ENCODE measurements around the gene CANT1.
"Not testable (repeated sequence)": the region's sequence is repeated elsewhere in the genome, so short reads cannot be mapped to it uniquely, and the experiment has no call there.

Gene CANT1

GRCh38 chr17:78977681-78977943 lies 32.0 kb downstream of the CANT1 start:
- no peak for DNase-seq (ENCODE audit: low read depth in 2 of 2)

DNA sequence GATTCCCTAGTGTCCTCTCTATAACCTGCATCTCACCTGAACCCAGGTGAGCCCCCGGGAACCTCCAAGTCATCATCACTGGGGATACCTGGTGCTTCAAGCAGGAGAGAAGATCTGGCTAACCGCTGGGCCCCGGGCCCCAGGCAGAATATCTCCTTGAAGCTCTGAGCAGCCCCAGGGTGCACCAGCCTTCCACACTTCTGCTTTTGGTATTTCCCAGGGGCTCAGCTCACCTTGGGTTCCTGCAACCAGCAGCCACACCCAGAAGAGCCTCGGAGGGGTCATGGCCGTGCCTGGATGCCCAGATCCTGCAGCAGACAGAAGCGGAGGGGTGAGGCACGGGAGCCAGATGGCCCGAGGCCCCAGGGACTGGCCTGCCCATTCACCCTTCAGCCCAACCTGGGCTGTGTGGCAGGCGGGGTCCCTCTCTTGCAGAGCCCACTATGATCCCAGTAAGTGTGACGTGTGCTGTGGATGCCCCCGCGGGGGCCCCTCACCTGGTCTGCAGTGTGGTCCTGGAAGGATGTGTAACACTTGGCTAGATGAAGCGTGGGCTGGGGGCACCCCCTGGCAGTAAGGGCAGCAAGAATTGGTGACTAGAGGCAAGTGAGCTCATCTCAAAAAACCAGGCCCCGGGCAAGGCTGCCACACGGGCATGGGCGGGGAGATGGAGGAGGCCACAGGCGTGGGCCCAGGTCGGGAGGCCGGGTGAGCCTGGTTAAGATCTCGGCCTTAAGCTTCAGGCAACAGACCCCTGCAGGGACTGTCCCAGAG lies 32.5 kb downstream of the CANT1 start:
- DNase-seq (ENCODE audit: low read depth in 2 of 2) = no peak

DNA sequence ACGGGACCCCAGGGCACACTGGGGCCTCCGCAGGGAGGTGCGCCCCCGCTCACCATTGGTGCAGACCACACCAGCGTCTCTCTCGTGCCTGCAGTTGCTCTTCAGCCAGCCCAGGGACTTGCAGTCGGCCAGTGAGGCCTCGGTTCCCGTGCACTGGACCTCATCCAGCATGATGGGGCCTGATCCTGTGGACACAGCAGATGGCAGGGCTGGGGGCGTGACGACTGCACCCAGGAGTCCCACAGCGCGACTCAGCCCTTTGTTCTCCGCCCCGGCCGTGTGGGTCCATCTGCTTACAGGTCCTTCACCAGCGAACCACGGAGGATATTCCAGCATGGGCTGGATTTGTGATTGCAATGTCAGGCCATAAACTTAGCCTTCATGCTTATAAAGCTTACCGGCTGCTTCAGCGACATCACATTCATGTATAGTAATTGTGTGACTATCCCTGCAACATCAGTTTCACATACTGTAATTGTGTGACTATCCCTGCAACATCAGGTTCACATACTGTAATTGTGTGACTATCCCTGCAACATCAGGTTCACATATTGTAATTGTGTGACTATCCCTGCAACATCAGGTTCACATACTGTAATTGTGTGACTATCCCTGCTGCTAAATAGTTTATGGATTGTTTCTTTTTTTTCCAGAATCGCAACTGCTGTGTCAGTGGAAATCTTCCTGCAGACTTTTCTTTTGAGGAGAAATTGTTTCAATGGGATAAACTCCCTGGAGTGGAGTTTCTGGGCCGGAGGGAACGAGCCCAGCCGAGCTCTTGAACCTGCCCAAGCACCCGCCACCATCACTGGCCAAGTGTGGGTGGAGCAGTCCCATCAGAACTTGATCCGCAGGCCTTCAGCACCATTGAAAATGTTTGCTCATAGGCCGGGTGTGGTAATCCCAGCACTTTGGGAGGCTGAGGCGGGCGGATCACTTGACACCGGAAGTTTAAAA lies 34.7 kb downstream of the CANT1 start:
- DNase-seq (ENCODE audit: low read depth in 2 of 2) = no peak

DNA sequence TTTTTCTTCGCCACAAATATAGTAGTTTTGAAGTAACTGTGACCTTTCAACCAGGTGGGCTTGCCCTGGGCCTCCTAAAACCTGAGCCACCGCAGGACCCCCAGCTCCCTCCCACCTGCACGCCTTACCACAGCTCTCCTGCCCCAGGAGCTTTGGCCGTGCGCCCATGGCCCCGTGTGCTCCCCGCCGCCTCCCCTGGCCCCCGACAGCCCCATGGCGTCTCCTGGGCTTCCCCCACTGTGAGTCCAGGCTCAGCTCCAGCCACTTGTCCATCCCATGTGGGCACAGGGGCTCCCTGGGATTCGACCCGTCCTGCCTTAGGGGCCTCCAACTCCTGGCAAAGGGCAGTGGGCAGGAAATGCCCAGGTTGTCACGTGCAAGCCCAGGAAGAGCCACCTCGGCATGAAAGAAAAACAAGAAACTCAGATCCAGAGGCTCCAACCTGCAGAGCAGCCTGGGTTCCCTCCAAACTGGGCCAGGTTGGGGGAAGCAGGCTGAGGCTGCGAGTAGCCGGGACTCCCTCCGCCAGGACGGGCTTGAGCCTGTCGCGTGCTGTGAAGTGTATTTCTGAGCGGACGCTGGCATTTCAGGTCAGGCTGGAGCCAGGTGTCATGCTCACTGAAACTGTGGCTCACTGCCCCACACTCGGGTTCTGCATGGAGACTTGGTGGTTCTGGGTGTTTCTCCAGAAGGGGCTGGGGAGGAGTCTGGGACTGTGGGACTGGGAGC lies 35.6 kb downstream of the CANT1 start:
- DNase-seq (ENCODE audit: low read depth in 2 of 2) = no peak

DNA sequence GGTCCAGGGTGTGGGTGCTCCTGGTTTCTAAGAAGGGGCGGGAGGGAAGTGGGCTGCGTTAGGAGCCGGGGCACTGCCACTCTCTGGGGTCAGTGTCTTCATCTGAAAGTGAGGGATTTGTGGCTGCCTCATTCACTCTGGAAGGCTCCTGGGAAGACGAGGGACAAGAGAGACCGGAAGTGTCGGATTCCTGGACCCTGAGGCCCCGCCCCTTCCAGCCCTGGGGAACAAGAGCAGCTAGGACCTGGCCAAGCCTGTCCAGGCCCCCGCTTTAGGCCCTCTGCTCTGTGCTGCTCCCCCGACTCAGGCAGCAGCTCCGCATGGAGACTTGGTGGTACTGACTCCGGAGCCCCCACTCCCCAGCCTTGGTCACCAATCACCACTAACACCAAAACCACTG lies 36.4 kb downstream of the CANT1 start:
- DNase-seq (ENCODE audit: low read depth in 2 of 2) = no peak

GRCh38 chr17:78972507-78973105 lies 37.0 kb downstream of the CANT1 start:
- DNase-seq (ENCODE audit: low read depth in 2 of 2) = no peak

DNA sequence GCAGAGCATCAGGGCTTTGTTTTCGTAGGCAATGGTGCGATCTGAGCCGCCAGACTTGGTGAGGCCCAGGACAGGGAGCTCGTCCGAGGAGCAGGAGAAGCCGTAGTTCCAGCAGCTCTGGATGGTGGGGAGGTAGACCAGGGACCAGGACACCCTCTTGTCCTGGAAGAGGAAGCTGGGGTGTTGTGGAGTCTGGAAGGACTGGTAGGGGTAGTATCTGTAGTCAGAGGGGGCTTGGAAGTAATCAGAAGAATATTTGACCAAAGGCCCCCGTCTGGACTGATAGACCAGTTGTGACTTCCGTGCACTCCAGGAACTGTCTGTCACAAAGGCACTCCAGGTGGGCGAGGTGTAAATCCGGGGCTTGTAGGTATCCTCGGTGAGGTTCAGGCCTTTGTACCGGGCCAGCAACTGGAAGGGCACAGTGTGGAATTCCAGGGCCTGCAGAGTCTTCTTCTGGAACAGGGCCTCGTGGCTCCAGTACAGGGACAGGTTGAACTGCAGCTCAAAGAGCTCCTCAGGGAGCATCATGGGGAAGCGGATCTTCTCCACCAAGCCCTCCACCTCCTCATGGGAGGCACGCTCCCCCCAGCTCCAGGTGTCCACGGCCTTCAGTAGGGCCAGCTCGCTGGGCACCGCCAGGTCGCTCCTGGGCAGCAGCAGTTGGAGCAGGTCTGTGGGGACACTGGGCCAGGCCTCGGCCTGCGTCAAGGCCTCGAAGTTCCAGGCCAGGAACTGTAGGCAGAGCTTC lies 37.6 kb downstream of the CANT1 start:
- no peak for DNase-seq (ENCODE audit: low read depth in 2 of 2)

DNA sequence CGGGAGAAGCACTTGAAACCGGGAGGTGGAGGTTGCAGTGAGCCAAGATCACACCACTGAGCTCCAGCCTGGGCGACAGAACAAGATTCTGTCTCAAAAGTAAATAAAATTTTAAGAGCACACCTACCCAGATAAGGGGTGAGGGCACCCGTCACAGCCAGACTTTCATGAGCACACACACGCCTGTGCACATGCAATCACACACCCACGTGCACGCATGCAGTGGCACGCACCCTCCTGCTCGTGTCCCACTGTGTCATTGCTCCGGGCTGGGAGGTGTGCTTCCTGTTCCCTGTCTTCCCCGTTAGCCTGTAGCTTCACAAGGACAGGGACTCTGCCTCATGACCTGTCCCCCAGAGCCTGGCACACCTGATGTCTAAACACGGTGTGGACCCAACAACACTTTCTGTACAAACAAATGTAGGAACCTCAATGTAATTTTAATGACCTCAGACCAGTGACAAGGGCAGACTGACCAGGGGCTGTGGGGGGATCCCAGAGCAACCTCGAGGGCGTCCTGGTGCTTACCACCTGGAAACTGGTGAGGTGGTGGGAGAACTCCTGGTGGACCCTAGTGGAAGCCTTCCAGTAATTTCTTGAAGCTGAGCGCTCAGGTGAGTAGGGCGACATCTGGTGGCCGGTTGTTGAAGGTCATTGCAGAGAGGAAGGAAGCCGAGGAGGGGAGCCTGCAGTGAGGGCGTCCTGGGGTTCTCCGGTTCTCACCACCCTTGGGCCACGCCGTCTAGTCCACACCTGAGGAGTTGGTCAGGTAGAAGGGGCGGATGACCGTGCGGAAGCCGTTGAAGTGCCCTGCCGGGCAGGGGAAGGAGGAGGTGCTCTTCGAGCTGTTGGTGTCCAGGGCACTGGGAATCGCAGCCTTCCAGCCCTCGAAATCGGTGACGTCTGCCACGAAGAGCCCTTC lies 38.5 kb downstream of the CANT1 start:
- DNase-seq (ENCODE audit: low read depth in 2 of 2) = peak; percentile 76 to 77

DNA sequence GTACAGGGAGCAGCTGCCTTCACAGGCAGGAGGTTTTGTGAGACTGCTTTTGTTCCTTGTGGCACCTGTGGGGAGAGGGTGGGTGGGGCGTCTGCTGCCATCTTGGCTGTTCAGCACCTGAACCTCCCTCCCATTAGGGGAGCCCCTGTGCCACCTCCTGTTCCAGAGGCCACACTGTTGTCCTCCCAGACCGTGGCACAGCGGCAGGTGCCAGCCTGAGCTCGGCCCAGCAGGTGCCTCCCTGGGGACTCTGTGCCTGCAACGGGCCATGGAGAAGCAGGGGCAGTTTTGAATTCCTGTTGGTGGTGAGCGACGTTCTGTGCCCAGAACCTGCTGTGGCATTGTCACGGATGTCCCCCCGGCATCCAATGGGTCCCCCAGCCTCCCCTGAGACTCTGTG lies 39.7 kb downstream of the CANT1 start:
- DNase-seq (ENCODE audit: low read depth in 2 of 2) = no peak

DNA sequence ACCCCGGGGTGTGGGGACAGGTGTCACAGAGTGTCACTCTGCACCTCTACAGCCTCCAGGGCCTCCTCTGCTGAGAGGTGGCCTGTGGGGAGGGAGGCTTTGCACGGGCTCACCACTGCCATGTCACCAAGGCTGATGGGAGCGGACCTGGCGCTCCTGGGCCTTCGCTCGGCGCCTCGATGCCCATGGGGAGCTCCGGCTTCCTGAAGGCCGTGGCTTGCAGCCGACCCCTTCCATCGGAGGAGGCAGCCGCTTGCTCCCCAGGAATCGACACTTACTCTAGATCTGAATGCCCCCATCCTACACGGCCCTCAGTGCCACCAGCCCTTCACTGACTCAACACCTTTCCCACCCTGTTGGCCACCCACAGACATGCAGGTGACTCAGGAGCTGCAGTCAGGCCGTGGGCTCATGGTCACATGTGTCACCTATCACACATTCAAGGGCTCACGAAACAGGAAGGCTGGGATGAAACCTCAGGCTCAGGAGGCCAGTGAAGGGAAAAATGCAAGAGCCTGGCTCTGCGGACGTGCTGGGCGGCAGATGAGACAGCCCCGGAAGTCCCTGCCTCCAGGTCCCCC lies 41.7 kb downstream of the CANT1 start:
- DNase-seq (ENCODE audit: low read depth in 2 of 2) = no peak

- DNase-seq (ENCODE audit: low read depth in 2 of 2) = no peak
Measured at GRCh38 chr17:78966910-78967600, 42.5 kb downstream of the CANT1 start.

DNA sequence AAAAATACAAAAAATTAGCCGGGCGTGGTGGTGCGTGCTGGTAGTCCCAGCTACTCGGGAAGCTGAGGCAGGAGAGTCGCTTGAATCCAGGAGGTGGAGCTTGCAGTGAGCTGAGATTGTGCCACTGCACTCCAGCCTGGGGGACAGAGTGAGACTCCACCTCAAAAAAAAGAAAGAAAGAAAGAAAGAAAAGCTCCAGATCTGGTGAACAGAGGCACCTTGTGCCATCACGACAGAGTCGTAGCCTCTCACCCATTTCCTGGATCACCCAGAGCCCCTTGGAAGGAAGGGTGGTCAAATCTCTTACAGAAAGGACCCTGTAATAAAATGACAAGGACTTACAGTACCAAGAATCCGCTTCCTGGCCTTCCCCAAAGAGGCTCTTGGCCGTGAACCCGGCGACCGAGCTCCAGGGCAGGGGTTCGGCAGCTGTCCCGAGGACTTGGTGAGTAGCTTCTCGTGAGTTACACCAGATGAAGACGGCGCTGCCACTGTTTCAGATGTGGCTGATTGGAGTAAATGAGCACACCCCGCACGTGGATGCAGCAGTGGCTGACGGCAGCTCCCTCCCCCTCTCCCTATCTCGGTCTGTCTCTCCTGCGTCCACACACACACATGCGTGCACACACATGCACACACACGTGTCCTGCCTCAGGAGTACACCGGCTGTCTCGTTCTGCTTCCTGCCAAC lies 43.3 kb downstream of the CANT1 start:
- DNase-seq (ENCODE audit: low read depth in 2 of 2) = no peak

DNA sequence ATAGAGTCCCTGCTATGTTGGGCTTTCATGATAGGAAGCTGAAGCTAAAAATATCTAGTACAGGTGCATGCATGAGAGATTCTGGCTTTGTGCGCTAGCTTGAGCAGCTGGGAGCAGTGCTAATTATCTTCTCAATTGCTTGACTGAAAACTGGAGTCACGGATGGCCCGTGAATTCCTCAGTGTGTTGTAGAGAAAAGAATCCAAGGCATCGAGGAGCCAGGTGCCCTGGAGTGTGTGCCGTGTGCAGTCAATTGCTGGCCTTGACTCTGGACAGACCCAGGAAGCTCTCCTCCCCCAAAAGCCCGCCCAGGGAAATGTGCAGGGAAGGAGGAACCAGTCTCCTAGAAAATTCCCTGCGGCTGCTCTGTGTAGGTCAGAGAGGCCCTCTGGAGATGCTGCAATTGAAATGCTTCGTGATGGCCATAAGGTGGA lies 44.1 kb downstream of the CANT1 start:
- no peak for DNase-seq (ENCODE audit: low read depth in 2 of 2)

- DNase-seq (ENCODE audit: low read depth in 2 of 2) = no peak
Measured at GRCh38 chr17:78963378-78963777, 46.2 kb downstream of the CANT1 start.

- not testable (repeated sequence) for DNase-seq (ENCODE audit: low read depth in 2 of 2)
Measured at GRCh38 chr17:78962984-78963348, 46.6 kb downstream of the CANT1 start.

- DNase-seq (ENCODE audit: low read depth in 2 of 2) = no peak
Measured at GRCh38 chr17:78962345-78962983, 47.1 kb downstream of the CANT1 start.

- DNase-seq (ENCODE audit: low read depth in 2 of 2) = no peak
Measured at GRCh38 chr17:78961571-78961970, 48.0 kb downstream of the CANT1 start.

- DNase-seq (ENCODE audit: low read depth in 2 of 2) = no peak
Measured at GRCh38 chr17:78960928-78961327, 48.6 kb downstream of the CANT1 start.

Data from stimulated activated CD4-positive, alpha-beta T cell treated with anti-CD3 and anti-CD28 coated beads, Interleukin-1b, Interleukin-23, amount 100 ng/mL, for 4 hours (primary cell).